ENCODE results near the gene BAIAP2L2.

Gene BAIAP2L2

GRCh38 chr22:38085056-38085455 lies 25.4 kb downstream of the BAIAP2L2 start:
- no peak for TF ChIP-seq CTCF (IDR thresholded peaks at IDR 0.05)

- TF ChIP-seq CTCF (IDR thresholded peaks at IDR 0.05) = no peak
Observed at GRCh38 chr22:38083931-38084631, 26.4 kb downstream of the BAIAP2L2 start, which contains the start of gene SLC16A8. Gene SLC16A8 (minus strand): TSS chr22:38084184. CDS start chr22:38082873, 1,311 bp downstream.

GRCh38 chr22:38082986-38083710 lies 27.3 kb downstream of the BAIAP2L2 start:
- no peak for TF ChIP-seq CTCF (IDR thresholded peaks at IDR 0.05)

GRCh38 chr22:38081941-38082828 lies 28.3 kb downstream of the BAIAP2L2 start:
- no peak for TF ChIP-seq CTCF (IDR thresholded peaks at IDR 0.05)

GRCh38 chr22:38081636-38081940 lies 28.9 kb downstream of the BAIAP2L2 start:
- TF ChIP-seq CTCF (IDR thresholded peaks at IDR 0.05) = no peak

- TF ChIP-seq CTCF (IDR thresholded peaks at IDR 0.05) = no peak
Observed at GRCh38 chr22:38080850-38081635, 29.4 kb downstream of the BAIAP2L2 start.

- TF ChIP-seq CTCF (IDR thresholded peaks at IDR 0.05) = no peak
Observed at GRCh38 chr22:38080474-38080849, 30.0 kb downstream of the BAIAP2L2 start.

All from LNCAP (cell line).